ENCODE measurements around the gene GFOD1.
A peak's percentile ranks its signal among the peaks of the same experiment; 100 is the strongest.

The GFOD1 gene, protein sequence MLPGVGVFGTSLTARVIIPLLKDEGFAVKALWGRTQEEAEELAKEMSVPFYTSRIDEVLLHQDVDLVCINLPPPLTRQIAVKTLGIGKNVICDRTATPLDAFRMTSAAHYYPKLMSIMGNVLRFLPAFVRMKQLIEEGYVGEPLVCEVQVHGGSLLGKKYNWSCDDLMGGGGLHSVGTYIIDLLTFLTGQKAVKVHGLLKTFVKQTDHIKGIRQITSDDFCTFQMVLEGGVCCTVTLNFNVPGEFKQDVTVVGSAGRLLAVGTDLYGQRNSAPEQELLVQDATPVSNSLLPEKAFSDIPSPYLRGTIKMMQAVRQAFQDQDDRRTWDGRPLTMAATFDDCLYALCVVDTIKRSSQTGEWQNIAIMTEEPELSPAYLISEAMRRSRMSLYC

DNA sequence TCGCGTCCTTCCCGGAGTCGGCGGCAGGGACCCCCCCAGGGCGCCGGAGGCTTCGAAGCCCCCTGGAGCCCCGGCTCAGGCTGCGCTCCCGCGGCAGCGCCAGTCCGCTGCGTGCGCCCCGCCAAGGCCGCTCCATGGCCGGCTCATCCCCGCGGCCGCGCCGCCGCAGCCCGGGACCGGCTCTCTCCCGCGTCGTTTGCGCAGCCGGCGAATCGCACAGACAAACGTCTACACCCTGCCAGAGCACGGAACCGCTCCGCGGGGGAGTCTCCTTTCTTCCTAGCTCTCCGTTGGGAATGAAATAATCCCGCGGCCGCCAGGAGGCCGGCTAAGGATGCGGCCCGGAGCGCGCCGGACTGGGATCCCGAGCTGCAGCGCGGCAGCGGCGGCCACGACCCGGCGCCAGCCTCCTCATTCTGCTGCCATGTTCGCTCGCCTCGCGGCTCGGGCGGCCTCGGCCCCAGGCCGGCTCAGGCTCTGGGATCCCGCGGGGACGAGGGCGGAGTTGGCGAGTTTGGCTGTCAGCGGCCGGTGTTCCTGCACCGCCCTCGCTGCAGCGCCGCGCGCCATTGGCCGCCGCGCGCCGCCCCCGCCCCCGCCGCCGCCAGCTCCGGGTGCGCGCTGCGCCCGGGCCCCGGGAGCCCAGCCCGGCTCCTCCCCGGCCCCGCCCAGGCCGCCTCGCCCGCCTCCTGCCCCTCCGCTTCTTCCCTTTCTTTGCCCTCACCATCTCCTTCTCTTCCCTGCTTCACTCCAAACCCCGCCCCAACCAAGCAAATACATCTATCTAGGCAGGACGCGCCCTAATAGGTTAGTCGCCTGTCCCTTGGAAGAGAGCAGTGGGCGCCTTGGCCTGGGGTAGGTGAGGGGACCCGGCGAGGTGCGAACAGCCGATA lies at the start of gene GFOD1:
GFOD1 (minus strand) TSS at position 479 of the 893 bp plus-strand sequence. CDS start 710 bp downstream, outside the sequence.
- DNase-seq (ENCODE audit: low read depth in 2 of 2): peak; percentile 58 to 76

- DNase-seq (ENCODE audit: low read depth in 2 of 2): no peak
These were observed 49.6 kb upstream of the GFOD1 start for GRCh38 chr6:13536796-13537526.

DNA sequence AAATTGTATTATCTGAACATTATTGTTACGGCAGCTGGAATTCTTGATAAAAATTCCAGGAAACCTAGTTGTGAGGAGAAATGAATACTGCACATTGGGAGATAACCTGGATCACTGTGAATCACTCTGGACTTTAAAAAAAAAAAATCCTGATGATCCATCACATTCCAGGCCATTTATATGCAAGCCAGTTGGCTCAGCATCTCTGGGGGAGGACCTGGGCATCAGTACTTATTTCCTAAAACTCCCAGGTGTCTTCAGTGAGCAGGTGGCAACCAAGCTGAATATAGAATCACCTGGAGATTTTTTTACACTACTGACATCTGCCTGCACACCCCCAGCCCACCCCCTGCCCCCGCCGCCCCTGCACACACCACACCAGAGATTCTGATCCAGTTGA lies 47.9 kb upstream of the GFOD1 start:
- DNase-seq (ENCODE audit: low read depth in 2 of 2): no peak

GRCh38 chr6:13534536-13534935 lies 47.1 kb upstream of the GFOD1 start:
- DNase-seq (ENCODE audit: low read depth in 2 of 2): no peak

GRCh38 chr6:13531956-13532355 lies 44.6 kb upstream of the GFOD1 start:
- no peak for DNase-seq (ENCODE audit: low read depth in 2 of 2)

DNA sequence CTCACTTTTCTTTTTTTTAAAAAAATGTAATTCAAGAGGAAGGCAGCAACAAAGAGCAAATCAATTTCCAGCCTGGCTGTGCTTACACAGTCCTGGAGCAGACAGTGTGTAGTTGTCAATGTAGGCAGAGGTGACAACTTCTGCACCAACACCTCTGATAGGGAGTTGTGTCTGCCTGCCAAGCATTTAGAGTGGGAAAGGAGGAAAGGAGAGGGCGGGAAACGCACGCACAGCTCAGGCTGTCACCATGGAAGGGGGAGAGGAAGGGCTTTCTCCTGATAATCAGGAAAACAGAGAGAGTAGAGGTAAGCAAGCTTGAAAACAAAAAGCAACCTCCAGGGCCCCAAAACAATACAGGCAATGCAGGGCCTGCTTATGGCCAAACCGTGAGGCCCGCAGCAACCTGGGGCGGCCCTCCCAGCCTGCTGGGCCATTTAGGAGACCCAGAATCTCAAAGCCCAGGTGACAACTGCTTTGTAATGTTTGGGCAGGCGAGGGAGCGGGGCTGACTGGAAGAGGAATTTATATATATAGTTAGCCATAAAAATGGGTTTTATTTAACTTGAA lies 41.5 kb upstream of the GFOD1 start:
- no peak for DNase-seq (ENCODE audit: low read depth in 2 of 2)

GRCh38 chr6:13528232-13528631 lies 40.8 kb upstream of the GFOD1 start:
- DNase-seq (ENCODE audit: low read depth in 2 of 2): no peak

DNA sequence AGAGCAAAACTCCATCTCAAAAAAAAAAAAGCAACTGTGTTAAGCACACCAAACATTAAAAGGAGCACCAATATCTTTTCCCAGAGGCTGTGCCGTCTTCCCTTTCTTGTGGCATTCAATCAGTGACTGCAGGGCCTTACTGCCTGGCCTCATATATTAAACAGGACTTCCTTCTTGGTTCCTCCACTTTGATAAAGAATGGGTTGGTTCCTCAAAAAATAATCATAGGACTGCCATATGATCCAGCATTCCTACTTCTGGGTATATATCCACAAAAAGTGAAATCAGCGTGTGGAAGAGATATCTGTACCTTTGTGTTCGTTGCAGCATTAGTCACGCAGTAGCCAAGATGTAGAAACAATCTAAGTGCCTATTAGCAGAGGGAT lies 40.3 kb upstream of the GFOD1 start:
- DNase-seq (ENCODE audit: low read depth in 2 of 2): no peak

DNA sequence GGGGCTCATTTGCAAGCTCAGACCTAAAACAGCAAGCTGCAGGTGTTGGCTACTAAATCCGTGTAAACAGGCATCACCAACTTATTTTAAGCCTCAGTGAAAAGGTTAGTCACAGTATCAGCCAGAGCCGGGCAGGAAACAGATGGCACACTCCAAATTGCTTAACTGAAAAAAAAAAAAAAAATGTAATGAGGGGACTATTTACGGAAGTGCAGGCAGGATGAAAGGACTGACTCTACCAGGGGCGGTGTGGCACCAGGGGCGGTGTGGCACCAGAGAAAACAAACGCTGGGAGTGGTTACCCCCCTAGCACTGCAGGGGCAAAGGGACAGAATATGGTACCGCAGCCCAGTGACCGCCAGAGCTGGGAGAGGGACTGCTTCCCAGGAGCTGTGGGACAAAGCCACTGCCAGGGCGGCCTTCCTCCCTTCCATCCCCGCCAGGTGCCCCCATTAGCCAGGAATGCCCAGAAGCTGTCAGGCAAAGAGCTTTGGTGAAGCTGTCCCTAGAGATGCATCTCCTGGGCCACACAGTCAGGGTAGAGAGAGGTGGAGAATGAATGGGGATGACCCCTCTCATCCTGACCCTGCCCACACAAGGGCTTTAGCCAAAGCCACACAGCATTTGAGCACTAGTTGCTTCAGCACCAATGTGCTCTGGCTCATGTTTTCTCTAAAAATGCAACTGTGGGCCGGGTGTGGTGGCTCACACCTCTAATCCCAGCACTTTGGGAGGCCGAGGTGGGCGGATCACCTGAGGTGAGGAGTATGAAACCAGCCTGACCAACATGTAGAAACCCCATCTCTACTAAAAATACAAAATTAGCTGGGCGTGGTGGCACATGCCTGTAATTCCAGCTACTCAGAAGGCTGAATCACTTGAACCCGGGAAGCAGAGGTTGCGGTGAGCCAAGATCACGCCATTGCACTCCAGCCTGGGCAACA lies 39.6 kb upstream of the GFOD1 start:
- DNase-seq (ENCODE audit: low read depth in 2 of 2): no peak

- DNase-seq (ENCODE audit: low read depth in 2 of 2): no peak
These were observed 38.9 kb upstream of the GFOD1 start for GRCh38 chr6:13526357-13526726.

DNA sequence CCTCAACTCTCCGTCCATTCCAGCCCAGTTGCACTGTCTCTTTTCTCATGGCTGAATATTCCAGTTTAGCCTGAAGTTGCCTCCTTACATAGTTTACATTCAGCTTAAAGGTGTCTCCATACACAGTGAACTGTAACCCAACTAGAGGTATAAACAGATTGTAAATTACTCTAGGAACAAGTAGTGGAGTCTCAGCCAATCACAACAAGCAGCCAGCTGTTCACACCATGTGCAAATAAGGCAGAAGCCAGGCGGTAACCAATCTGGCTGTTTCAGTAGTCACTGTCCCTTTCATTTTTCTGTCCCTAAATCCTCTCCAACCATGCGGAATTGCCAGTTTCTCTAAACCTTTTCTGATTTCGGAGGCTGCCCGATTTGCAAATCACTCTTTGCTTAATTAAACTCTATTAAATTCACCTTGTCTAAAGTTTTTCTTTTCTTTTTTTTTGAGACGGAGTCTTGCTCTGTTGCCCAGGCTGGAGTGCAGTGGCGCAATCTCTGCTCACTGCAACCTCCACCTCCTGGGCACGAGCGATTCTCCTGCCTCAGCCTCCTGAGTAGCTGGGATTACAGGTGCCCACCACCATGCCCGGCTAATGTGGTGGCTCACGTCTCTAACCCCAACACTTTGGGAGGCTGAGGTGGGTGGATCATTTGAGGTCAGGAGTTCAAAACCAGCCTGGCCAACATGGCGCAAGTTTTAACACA lies 37.6 kb upstream of the GFOD1 start:
- DNase-seq (ENCODE audit: low read depth in 2 of 2): no peak

GRCh38 chr6:13523826-13524622 lies 36.6 kb upstream of the GFOD1 start:
- no peak for DNase-seq (ENCODE audit: low read depth in 2 of 2)

- DNase-seq (ENCODE audit: low read depth in 2 of 2): no peak
These were observed 35.3 kb upstream of the GFOD1 start for GRCh38 chr6:13522656-13523055.

DNA sequence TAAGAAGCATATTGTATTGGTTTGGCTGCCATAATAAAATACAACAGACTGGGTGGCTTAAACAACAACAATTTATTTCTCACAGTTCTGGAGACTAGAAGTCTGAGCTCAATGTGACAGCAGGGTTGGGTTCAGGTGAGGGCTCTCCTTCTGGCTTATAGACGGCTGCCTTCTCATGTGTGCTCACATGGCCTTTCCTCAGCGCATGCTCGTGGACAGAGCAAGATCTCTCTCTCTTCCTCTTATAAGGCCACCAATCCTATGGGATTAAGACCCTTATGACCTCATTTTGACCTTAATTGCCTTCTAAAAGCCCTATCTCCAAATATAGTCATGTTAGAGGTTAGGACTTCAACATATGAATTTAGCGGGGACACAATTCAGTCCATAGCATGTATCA lies 32.4 kb upstream of the GFOD1 start:
- no peak for DNase-seq (ENCODE audit: low read depth in 2 of 2)

GRCh38 chr6:13517116-13517515 lies 29.7 kb upstream of the GFOD1 start:
- no peak for DNase-seq (ENCODE audit: low read depth in 2 of 2)

GRCh38 chr6:13515912-13516311 lies 28.5 kb upstream of the GFOD1 start:
- DNase-seq (ENCODE audit: low read depth in 2 of 2): no peak

- no peak for DNase-seq (ENCODE audit: low read depth in 2 of 2)
These were observed 26.5 kb upstream of the GFOD1 start for GRCh38 chr6:13513626-13514502.

DNA sequence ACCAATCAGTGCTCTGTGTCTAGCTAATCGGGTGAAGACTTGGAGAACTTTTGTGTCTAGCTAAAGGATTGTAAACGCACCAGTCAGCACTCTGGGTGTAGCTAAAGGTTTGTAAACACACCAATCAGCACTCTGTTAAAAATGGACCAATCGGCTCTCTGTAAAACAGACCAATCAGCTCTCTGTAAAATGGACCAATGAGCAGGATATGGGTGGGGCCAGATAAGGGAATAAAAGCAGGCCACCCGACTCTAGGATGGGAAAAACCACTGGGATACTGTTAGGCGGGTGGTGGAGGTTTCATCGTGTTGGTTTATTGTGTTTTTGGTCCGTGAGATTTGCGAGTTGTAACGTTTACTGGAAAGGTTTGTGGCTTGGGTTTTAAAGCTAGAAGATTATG lies 25.5 kb upstream of the GFOD1 start:
- DNase-seq (ENCODE audit: low read depth in 2 of 2): no peak
